HL-60 (cell line): ENCODE measurements around the gene SECTM1.

Experiments used
- CTCF ChIP-seq: IDR thresholded peaks from one replicate; pipeline ENCODE4 v1.5.1; 2011; ENCODE audit warnings: low read length, control low read depth, inconsistent platforms; ENCODE audit not compliant: insufficient read depth
- GABPA ChIP-seq: IDR thresholded peaks from 2 replicates; pipeline ENCODE4 v1.6.1; 2012; ENCODE audit warnings: low read depth
- POLR2AphosphoS5 ChIP-seq: IDR thresholded peaks from 2 replicates; pipeline ENCODE4 v1.6.1; 2012; ENCODE audit warnings: low read depth
- REST ChIP-seq: IDR thresholded peaks from 2 replicates; pipeline ENCODE4 v1.6.1; 2012; ENCODE audit warnings: low read depth; ENCODE audit not compliant: insufficient replicate concordance
- SPI1 ChIP-seq: IDR thresholded peaks from 2 replicates; pipeline ENCODE4 v1.6.1; 2012; ENCODE audit warnings: low read depth, mild to moderate bottlenecking, borderline replicate concordance

GRCh38 chr17:82329683-82330321, 3.8 kb downstream of the SECTM1 start:
- no peak for TF ChIP-seq CTCF
- TF ChIP-seq REST, result no peak
- TF ChIP-seq POLR2AphosphoS5, result no peak
- TF ChIP-seq SPI1, result no peak
- TF ChIP-seq GABPA, result no peak
